ENCODE results near the gene STARD3NL. TPM values are rescaled to one million over a fixed set of nuclear protein-coding genes. Genes with fewer than 3 reads are reported as not detected.

The STARD3NL gene
- total and polyA plus RNA-seq, 2 of the 13 experiments (the other 11 are each of a cell fraction or from before 2014, with no cell fraction given), result 37.3 to 42.3 TPM

GRCh38 chr7:38178004-38178694, at the start of gene STARD3NL (continued):
- TF ChIP-seq ASH2L (IDR thresholded peaks at IDR 0.05; ENCODE audit: insufficient read length, low read depth, low read length) (peak; percentile 91), AHDC1 (CRISPR knock-in tag; IDR thresholded peaks at IDR 0.05; ENCODE audit: borderline replicate concordance) (no peak), KMT2B (CRISPR knock-in tag; IDR thresholded peaks at IDR 0.05) (no peak; the same call in 1 of the 2 replicates), BATF2 (CRISPR knock-in tag; IDR thresholded peaks at IDR 0.05) (peak; percentile 26; the same call in 1 of the 2 replicates), CEBPB (IDR thresholded peaks at IDR 0.05; ENCODE audit: borderline replicate concordance, low read depth, low read length) (no peak), HOXA5 (CRISPR knock-in tag; IDR thresholded peaks at IDR 0.05) (no peak), ZBTB40 (IDR thresholded peaks at IDR 0.05) (no peak), ZBTB40 (CRISPR knock-in tag; IDR thresholded peaks at IDR 0.05) (0 out of 2 replicates have a peak, but pooled peaks have one; percentile 20), PREB (CRISPR knock-in tag; IDR thresholded peaks at IDR 0.05) (no peak), GLI4 (CRISPR knock-in tag; IDR thresholded peaks at IDR 0.05; ENCODE audit: borderline replicate concordance) (no peak), TOE1 (CRISPR knock-in tag; IDR thresholded peaks at IDR 0.05) (no peak), ZNF296 (CRISPR knock-in tag; conservative IDR thresholded peaks at IDR 0.05) (no peak)
